ENCODE results near the gene SLC35F1. TPM values are rescaled to one million over a fixed set of nuclear protein-coding genes. Genes with fewer than 3 reads are reported as not detected.
A peak's percentile ranks its signal among the peaks of the same experiment; 100 is the strongest.

SLC35F1 gene
- total RNA-seq, 6 donors from 2014 or later = 0.11 to 0.15 (median 0.13) TPM; not detected in 3

DNA sequence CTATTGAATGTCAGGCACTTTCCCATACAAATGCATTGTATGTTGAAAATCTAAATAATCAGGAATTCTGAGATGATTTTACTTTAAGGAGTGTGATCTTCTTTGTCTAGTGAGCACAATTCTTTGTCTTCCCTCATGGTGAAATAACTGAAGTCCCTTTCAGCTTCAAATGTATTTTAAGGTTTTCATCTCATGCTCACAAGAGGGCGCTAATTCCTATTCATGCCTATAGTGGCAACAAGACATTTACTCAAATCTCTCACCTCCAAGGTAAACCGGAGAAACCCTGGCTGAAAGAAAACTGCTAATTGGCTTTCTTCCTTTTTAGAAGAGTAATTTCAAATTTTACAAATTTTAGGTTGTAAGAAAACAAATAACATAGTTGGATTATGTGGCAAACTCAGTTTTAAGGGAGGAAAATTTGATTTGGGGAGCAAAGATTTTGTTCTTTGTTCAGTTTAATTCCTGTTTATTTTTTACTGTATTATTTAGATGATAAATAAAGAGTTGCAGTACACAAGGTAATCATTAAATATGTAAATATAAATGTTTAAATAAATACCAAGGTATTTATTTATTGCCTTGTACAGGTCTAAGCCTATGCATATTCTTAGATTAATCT, 69.1 kb downstream of the SLC35F1 start:
- no peak overlapping the region for H3K27ac ChIP-seq
- H3K36me3 ChIP-seq = no peaks in the 10 kb centered on the region
- ATAC-seq (ENCODE audit: low FRiP score in 2 of 2) (no peak), DNase-seq (no peak)
- H3K4me1 ChIP-seq = no peaks in the 10 kb centered on the region
- WGBS, 2 donors = 5 to 11% methylated on average over 2 of the region's 2 CpGs
- H3K27me3 ChIP-seq = no peaks in the 10 kb centered on the region
- TF ChIP-seq CTCF (IDR thresholded peaks at IDR 0.05) (peak; percentile 11 to 54 (median 34)), POLR2A (IDR thresholded peaks at IDR 0.05) (no peak)
- H3K9me3 ChIP-seq = no peaks in the 10 kb centered on the region
- no peak overlapping the region for H3K4me3 ChIP-seq

- no peak overlapping the region for H3K4me3 ChIP-seq
- no peaks in the 10 kb centered on the region for H3K4me1 ChIP-seq
- H3K27me3 ChIP-seq = no peaks in the 10 kb centered on the region
- H3K27ac ChIP-seq = no peak overlapping the region
- TF ChIP-seq POLR2A (IDR thresholded peaks at IDR 0.05) = no peak
- no peak for TF ChIP-seq CTCF (IDR thresholded peaks at IDR 0.05)
- TF ChIP-seq POLR2AphosphoS5 (IDR thresholded peaks at IDR 0.05) = no peak
- no peaks in the 10 kb centered on the region for H3K9me3 ChIP-seq
- no peaks in the 10 kb centered on the region for H3K36me3 ChIP-seq
- DNase-seq = no peak
- no peak for ATAC-seq (ENCODE audit: low FRiP score in 2 of 2)
- 64 to 79% methylated on average over 1 of the region's 1 CpG for WGBS, 2 donors
Observed at GRCh38 chr6:117985916-117986315, 78.9 kb downstream of the SLC35F1 start.

DNA sequence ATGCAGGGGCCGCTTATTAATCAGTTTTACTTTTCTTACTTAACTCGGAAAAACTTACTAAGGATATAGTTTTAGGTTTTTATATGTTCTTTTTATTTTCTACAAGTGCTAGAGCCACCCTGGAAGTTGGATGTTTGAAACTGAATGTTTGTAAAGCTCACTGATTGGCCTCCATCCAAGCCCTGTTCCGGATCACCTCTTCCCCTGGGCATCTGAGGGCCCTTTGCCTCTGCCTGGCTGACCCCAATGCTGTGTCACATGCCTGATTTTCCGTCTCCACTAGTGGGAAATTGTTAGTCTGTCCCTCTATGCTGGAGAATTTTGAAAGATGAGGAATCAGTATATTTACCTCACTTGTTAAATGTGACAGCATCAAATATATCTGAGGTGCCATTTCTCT, 79.3 kb downstream of the SLC35F1 start:
- Histone ChIP-seq H3K27ac (no peak overlapping the region), H3K36me3 (no peaks in the 10 kb centered on the region), H3K4me3 (no peak overlapping the region), H3K4me1 (no peaks in the 10 kb centered on the region), H3K27me3 (no peaks in the 10 kb centered on the region), H3K9me3 (no peaks in the 10 kb centered on the region)
- ATAC-seq (ENCODE audit: low FRiP score in 2 of 2) (no peak), DNase-seq (no peak)
- TF ChIP-seq POLR2A (IDR thresholded peaks at IDR 0.05) = no peak
- no peak for TF ChIP-seq POLR2AphosphoS5 (IDR thresholded peaks at IDR 0.05)
- TF ChIP-seq EP300 (IDR thresholded peaks at IDR 0.05) = no peak
- no peak for TF ChIP-seq CTCF (IDR thresholded peaks at IDR 0.05)
- WGBS, 2 donors = 66 to 67% methylated on average over 4 of the region's 4 CpGs

DNA sequence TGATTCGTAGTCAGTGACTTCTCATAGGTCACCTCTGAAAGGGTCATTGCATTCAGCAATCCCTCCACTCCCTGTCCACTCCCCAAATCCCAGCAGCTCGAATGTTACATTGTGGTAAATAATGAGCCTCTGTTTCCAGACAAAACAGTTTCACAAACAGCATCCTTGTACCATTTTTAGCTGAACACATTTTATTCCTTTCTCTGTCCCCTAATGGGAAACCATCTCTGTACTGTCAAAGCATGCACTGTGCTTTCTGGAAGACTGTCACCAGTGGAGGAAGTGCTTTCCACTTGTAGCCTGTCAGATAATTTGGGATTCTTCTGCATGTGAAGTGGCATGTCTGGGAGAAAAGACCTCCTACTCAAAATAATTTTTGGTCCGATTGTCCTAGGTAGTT, 82.0 kb downstream of the SLC35F1 start:
- Histone ChIP-seq H3K36me3 (no peaks in the 10 kb centered on the region), H3K27me3 (no peaks in the 10 kb centered on the region), H3K4me1 (no peaks in the 10 kb centered on the region), H3K27ac (no peak overlapping the region), H3K4me3 (no peak overlapping the region), H3K9me3 (no peaks in the 10 kb centered on the region)
- no peak for DNase-seq
- 79 to 87% methylated on average over 3 of the region's 3 CpGs for WGBS, 2 donors
- ATAC-seq (ENCODE audit: low FRiP score in 2 of 2) = no peak
- no peak for TF ChIP-seq CTCF (IDR thresholded peaks at IDR 0.05)
- no peak for TF ChIP-seq POLR2AphosphoS5 (IDR thresholded peaks at IDR 0.05)
- TF ChIP-seq EP300 (IDR thresholded peaks at IDR 0.05) = no peak
- no peak for TF ChIP-seq POLR2A (IDR thresholded peaks at IDR 0.05)

DNA sequence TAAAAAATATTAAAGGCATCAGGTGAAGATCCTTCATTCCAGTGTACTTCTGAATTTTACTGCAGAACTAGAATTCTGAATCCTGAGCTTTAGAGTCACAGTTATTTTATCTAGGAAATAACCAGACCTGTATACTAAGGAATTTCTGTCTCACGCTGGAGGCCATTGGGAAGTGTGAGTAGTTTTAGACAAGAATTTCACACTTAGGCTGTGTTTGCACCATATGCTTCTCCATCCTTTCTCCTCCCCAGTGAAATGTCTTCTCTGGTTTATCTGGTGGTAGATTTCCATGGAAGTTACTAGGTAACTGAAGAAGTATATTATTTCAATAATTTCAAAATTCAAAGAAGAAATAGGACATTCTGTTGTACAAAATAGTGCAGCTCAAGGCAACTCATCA, 83.1 kb downstream of the SLC35F1 start:
- H3K4me3 ChIP-seq = no peak overlapping the region
- H3K4me1 ChIP-seq = no peaks in the 10 kb centered on the region
- ATAC-seq (ENCODE audit: low FRiP score in 2 of 2) (no peak), DNase-seq (no peak)
- WGBS, 2 donors = 61 to 78% methylated on average over 1 of the region's 1 CpG
- H3K9me3 ChIP-seq = no peaks in the 10 kb centered on the region
- H3K27ac ChIP-seq = no peak overlapping the region
- no peaks in the 10 kb centered on the region for H3K27me3 ChIP-seq
- TF ChIP-seq POLR2AphosphoS5 (IDR thresholded peaks at IDR 0.05) = no peak
- TF ChIP-seq POLR2A (IDR thresholded peaks at IDR 0.05) = no peak
- H3K36me3 ChIP-seq = no peaks in the 10 kb centered on the region

Data from upper lobe of left lung (tissue), 6 donors.